Measurements from ENCODE around the gene ASIP. TPM values are rescaled to one million over a fixed set of nuclear protein-coding genes. Genes with fewer than 3 reads are reported as not detected.
A peak's percentile ranks its signal among the peaks of the same experiment; 100 is the strongest.

The ASIP gene
- total and polyA plus RNA-seq, 12 donors = 0.46 to 15.1 (median 0.83) TPM; not detected in 5

DNA sequence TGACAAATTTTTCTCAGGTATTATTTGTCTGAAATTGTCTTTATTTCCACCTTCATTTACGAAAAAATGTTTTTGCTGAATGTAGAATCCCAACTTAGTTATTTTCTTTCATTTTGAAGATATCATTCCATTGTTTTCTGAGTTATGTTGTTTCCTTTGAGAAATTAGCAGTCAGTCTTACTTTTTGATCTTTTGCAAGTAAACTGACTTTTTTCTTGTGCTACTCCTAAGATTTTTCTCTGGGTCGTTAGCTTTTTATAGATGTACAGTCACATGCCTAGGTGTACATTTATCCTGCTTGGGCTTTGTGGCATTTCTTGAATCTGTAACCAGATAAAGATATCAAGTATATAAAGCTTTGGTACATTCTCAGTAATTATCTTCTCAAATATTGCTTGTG lies 29.6 kb upstream of the ASIP start:
- Histone ChIP-seq H3K9me3 (replicated peaks in 1 of 3) (peaks cover 0 to 10% (median 0%) of the 10 kb centered on the region in 3 donors), H3K4me3 (no peak overlapping the region), H3K36me3 (replicated peaks in 1 of 2) (no peaks in the 10 kb centered on the region), H3K4me1 (replicated peaks in 1 of 2) (peaks cover 0 to 3% of the 10 kb centered on the region in 2 donors), H3K27me3 (no peaks in the 10 kb centered on the region), H3K27ac (no peak overlapping the region)
- WGBS, 4 donors = 51 to 73% (median 60%) methylated on average over 2 of the region's 2 CpGs
- intact Hi-C loops (cut with DNase I) = no loop called here
- no peak for TF ChIP-seq CTCF (IDR thresholded peaks at IDR 0.05)
- TF ChIP-seq POLR2A (IDR thresholded peaks at IDR 0.05) = no peak
- DNase-seq = no peak

DNA sequence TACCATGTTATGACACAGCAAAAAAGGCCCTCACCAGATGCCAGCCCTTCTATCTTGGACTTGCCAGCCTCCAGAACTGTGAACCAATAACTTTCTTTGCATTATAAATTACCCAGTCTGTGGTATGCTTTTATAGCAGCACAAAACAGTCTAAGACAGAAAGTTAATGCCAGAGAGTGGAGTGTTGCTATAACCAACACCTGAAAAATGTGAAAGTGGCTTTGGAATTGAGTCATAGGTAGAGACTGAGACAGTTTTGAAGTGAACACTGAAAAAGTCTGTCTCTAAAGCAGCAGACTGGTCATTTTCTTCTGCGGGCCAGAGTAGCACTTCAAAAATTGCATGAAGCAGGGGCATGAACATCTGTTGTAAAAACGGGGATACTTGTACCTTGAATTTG lies 28.0 kb upstream of the ASIP start:
- peaks cover 0 to 3% of the 10 kb centered on the region in 2 donors for H3K4me1 ChIP-seq (replicated peaks in 1 of 2)
- TF ChIP-seq POLR2A (IDR thresholded peaks at IDR 0.05) = no peak
- no peak for TF ChIP-seq CTCF (IDR thresholded peaks at IDR 0.05)
- no peaks in the 10 kb centered on the region for H3K36me3 ChIP-seq (replicated peaks in 1 of 2)
- H3K4me3 ChIP-seq = no peak overlapping the region
- DNase-seq = no peak
- WGBS, 4 donors = 77 to 88% (median 82%) methylated on average over 2 of the region's 2 CpGs
- no peaks in the 10 kb centered on the region for H3K27me3 ChIP-seq
- intact Hi-C loops (cut with DNase I) = no loop called here
- no peak overlapping the region for H3K27ac ChIP-seq
- peaks cover 0 to 10% (median 0%) of the 10 kb centered on the region in 3 donors for H3K9me3 ChIP-seq (replicated peaks in 1 of 3)

GRCh38 chr20:34215711-34216381 lies 25.4 kb upstream of the ASIP start:
- no peaks in the 10 kb centered on the region for H3K36me3 ChIP-seq (replicated peaks in 1 of 2)
- TF ChIP-seq POLR2A (IDR thresholded peaks at IDR 0.05) (peak in 1 of 2 donors; percentile 28), CTCF (IDR thresholded peaks at IDR 0.05) (peak in 3 of 6 experiments; percentile 17 to 34 (median 28))
- peaks cover 0 to 10% (median 0%) of the 10 kb centered on the region in 3 donors for H3K9me3 ChIP-seq (replicated peaks in 1 of 3)
- H3K27me3 ChIP-seq = no peaks in the 10 kb centered on the region
- DNase-seq = peak; percentile 80 to 90 (median 87)
- H3K27ac ChIP-seq = peak overlapping the region in 3 of 5 donors; percentile 49 to 64 (median 50)
- 0 to 2% (median 1%) methylated on average over 12 to 49 of the region's 49 CpGs for WGBS, 4 donors
- peaks cover 0 to 3% of the 10 kb centered on the region in 2 donors for H3K4me1 ChIP-seq (replicated peaks in 1 of 2)
- H3K4me3 ChIP-seq = peak overlapping the region in 2 of 4 donors; percentile 41 to 43
- intact Hi-C loops (cut with DNase I) = no loop called here

DNA sequence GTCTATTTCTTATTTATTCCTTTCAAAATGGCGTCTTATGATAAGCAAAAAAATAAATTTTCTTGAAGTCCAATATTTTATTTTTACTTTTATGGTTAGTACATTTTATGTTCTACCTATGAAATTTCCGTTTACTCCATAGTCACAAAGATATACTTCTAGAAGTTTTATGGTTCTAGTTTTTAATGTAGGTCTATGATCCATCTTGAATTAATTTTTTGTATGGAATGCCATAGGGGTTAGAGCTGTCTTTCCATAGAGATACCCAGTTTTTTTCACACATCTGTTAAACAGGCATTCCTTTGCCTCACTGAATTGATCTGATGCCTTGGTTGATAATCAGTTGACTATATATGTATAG lies 24.9 kb upstream of the ASIP start:
- Histone ChIP-seq H3K4me1 (replicated peaks in 1 of 2) (peaks cover 0 to 3% of the 10 kb centered on the region in 2 donors), H3K4me3 (peak overlapping the region in 2 of 4 donors; percentile 41 to 43), H3K36me3 (replicated peaks in 1 of 2) (no peaks in the 10 kb centered on the region), H3K9me3 (replicated peaks in 1 of 3) (peaks cover 0 to 8% (median 0%) of the 10 kb centered on the region in 3 donors), H3K27me3 (no peaks in the 10 kb centered on the region), H3K27ac (peak overlapping the region in 2 of 5 donors; percentile 49 to 64)
- no peak for DNase-seq
- WGBS, 4 donors = 14 to 16% (median 15%) methylated on average over 2 of the region's 2 CpGs
- intact Hi-C loops (cut with DNase I) = no loop called here
- TF ChIP-seq POLR2A (IDR thresholded peaks at IDR 0.05) = no peak
- no peak for TF ChIP-seq CTCF (IDR thresholded peaks at IDR 0.05)

Data from adrenal gland (tissue), 12 donors.